T47D (cell line): ENCODE measurements around the gene COPS4.
"Not testable (repeated sequence)": the region's sequence is repeated elsewhere in the genome, so short reads cannot be mapped to it uniquely, and the experiment has no call there.

Experiments used
- DNase-seq, 2 experiments: peaks; one replicate each; pipeline versions ENCODE4 v3.0.0 to v3.0.0-alpha.2; 2011 to 2012; ENCODE audit warnings: low read depth in 1 of 2, low spot score in 1 of 2
- JUND ChIP-seq: IDR thresholded peaks from 2 replicates; pipeline ENCODE4 v1.6.1; 2012; ENCODE audit warnings: low read depth
- in situ Hi-C: cut with HindIII; loops from 2 replicates; pipeline ENCODE4 v1.10.0; 2016; ENCODE audit warnings: low sequenced_read_pairs, low pct_unique_long_range_greater_than_20kb

Gene COPS4

DNA sequence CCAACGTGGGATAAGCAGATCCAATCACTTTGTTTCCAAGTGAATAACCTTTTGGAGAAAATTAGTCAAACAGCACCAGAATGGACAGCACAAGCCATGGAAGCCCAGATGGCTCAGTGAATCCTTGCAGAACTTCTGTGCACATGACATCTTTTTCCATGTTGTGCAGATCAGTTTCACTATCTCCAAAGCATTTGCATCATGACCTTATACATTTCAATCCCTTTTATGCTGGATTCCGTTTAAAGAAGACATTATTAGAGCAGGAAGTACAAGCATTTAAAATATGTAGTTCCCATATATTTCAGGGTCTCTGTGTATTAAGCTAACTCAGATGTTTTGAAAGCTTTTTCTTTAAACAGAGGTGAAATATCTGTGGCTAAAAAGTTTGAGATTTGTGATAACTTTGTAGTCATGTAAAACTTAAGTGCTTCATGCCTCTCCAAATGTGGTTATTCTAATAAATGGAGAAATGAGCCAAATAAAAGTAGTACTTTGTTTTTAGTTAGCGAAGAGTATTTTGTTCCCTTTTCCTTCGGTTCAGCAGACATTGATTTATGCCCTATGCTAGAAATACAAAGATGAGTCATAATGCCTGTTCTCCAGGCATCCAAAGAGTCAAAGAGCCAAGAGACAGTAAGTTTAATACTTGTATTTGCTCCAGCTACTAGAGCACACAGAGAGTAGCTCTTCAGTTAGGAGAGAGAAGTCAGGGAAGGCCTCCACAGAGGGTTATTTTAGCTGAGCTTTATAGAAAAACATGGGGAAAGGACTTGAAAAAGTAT is 40.5 kb downstream of the COPS4 start:
- TF ChIP-seq JUND = no peak
- no peak for DNase-seq
- in situ Hi-C loops = no loop called here

DNA sequence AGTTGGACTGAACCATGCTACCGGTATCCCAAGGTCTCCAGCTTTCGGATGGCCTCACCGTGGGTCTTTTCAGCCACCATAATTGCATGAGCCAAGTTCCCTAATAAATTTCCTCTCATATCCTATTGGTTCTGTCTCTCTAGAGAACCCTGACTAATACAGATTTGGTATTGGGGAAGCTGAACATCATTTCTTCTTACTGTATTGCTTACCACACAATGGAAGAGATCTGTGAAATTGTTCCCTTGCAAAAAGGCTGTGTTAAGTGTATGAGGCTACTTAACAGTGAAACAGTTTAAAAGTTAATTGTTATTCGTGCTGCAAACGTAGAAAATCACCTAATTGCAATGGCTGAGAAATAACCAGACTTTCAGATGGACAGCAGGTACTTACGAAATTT is 45.6 kb downstream of the COPS4 start:
- TF ChIP-seq JUND = no peak
- DNase-seq = no peak
- in situ Hi-C loops = no loop called here

DNA sequence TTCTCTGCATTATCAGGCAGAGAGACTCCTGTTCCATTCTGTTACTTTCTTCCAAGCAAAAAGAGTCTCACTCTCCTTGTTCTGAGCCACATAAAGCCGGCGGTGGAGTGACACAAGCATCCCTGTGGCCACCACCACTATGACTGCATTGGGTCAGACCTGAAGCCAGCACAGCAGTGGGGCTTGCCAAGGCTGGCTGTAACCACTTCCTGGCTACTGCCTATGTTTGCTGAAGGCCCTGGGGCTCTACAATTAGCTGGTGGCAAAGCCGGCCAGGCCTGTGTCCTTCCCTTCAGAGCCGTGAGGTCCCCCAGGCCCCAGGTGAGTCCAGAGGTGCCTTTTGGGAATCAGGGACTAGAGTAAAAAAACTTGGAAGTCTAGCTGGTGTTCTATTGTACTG is 47.8 kb downstream of the COPS4 start:
- TF ChIP-seq JUND = no peak
- peak in 1 of 2 experiments; percentile 66 for DNase-seq
- in situ Hi-C loops = no loop called here

DNA sequence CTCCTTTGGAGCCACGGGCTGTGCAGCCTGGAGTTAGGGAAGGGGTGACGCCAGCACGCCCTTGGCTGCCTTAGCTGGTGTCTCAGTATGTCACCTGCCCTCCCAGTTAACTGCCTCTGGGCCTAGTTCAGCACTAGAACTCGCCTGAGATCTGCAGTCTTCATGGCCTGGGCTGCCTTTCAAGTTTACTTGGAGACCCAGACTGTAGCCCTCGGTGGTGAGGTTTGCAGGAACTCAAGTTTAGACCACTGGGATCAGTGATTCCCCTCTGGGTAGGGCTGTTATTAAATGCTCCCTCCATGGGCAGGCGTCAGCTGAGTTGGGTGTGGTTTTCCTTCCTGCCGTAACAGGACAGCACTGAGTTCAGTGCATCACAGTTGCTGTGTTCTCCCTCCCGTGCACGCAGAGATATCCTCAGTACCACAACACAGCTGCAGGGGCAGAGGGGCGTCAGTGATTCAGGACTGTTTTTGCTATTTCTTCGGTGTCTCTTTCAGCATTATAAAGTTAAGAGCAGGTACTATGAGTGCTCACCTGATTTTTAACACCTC is 49.0 kb downstream of the COPS4 start:
- in situ Hi-C loops = no loop called here
- no peak for DNase-seq
- TF ChIP-seq JUND = no peak

DNA sequence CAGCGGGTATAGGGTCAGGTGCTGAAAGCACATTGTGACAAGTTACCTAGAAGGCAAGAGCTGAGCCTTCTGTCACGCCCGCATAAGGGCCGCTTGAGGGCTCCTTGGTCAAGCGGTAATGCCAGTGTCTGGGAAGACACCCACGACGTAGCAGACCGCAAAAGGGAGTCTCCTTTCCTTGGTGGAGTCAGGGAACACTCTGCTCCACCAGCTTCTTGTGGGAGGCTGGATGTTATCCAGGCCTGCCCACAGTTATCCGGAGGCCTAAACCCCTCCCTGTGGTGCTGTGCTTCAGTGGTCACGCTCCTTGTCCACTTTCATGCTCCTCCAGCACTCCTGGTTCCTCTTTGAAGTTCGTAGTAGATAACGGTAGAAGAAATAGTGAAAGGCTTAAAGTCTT is 50.0 kb downstream of the COPS4 start:
- DNase-seq, in situ Hi-C loops: not testable (repeated sequence)

DNA sequence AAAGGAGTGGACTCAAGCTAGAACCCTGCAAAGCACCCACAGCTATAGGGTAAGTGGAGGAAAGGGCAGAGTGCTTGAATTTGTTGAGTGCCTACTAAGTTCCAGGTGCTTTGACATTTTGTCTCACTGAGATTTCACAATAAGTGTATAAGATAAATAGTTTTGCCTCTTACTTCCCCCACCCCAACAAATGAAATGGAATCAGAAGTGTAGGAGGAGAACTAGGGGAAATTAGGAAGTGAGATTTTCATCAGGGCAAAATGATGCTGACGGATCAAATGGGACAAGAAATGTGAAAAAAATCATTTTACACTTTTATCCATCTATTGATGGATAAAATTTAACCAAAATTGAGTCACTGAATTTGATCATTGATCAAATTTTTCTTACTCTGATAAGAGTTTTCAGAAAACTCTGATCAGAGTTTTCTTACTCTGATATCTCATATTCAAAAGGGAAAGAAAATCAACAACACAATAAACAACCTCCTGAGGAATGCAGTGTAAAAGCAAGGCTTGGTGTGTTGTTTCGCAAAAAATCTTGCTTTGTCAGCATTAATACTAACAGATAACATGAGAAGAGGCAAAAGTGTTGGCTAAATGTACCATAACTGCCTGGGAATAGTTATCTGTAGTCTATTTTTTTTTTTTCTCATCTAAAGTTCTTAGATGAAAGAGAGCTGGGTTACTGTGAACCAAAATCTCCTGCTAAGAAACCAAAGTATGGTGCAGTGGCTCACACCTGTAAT is 54.6 kb downstream of the COPS4 start:
- DNase-seq = no peak
- TF ChIP-seq JUND = no peak
- in situ Hi-C loops = no loop called here

DNA sequence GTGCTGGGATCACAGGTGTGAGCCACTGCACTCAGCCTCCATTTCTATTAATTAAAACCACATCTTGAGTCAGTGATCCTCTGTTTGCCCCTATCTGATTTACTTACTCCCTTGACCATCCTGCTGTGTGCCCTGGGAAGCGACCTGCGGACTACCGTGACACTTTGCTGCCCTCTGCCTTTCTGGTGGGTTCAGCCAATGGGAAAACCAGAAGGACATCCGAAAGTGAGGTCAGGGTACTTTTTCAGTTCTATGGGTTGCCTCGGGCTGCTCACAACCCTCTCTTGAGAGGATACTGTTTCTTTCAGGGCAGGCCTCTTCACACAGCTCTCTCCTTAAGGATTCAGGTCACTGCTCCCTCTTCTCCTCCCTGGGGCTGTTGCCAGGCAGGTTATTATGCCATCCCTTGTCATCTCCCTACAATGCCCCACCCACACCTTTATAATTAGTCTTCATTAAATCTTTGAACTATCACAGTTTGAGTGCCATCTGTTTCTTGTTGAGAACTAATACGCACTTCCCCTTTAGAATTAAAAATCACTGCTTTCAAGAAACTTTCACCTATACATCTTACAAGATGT is 58.2 kb downstream of the COPS4 start:
- in situ Hi-C loops = no loop called here
- no peak for TF ChIP-seq JUND
- no peak for DNase-seq

DNA sequence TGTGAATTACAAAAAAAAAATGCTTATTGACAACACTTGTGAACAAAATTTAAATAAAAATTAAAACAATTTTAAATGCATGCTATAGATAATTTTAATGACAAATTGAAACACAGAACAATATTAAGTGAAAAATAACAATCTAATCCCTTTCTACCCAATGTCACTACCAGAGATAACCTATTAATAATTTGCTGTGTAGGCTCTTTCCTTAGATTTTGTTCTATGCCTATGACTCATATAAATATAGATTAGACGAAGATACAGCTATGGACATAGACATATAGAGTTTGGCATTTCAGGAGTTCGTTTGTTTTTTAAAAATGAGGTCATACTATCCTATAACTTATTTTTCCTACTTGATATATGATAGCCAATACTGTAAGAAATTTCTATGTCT is 61.4 kb downstream of the COPS4 start:
- DNase-seq = no peak
- no peak for TF ChIP-seq JUND
- in situ Hi-C loops = no loop called here

DNA sequence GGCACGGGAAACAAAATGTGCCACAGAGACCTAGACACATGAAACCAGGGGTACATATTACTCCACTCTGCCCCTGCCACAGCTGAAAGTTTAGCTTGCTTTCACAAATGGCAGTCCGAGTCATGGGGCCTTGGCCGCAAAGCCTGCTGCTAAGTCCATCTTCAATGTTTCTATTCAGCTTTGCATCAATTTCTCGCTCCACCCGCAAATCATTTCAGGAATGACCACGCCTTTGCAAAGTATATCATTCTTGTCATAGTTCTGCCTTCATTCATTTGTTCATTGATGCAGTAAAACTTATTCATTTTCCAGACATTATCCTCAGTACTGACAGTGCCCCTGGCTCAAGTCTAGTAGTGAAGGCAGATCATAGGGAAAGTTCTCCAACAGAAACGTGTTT is 70.0 kb downstream of the COPS4 start:
- TF ChIP-seq JUND = no peak
- DNase-seq = no peak
- in situ Hi-C loops = no loop called here

DNA sequence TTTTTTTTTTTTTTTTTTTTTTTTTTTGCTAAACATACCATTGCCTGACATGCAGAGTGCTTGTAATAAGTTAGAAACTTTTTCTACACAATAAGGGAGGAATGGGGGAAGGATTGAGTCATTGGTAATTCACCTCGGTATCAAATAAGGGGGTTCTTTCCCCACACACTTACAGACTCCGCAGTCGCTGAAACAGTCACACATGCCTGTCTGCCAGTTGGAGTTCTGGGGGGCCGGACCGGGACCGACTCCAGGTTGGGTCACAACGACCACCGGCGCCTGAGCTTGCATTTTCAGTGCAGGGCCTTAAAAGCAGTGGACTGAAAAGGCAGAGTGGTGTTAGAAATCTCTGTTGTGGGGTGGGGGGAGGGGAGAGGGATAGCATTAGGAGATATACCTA is 72.6 kb downstream of the COPS4 start:
- in situ Hi-C loops = no loop called here
- no peak for DNase-seq
- no peak for TF ChIP-seq JUND

DNA sequence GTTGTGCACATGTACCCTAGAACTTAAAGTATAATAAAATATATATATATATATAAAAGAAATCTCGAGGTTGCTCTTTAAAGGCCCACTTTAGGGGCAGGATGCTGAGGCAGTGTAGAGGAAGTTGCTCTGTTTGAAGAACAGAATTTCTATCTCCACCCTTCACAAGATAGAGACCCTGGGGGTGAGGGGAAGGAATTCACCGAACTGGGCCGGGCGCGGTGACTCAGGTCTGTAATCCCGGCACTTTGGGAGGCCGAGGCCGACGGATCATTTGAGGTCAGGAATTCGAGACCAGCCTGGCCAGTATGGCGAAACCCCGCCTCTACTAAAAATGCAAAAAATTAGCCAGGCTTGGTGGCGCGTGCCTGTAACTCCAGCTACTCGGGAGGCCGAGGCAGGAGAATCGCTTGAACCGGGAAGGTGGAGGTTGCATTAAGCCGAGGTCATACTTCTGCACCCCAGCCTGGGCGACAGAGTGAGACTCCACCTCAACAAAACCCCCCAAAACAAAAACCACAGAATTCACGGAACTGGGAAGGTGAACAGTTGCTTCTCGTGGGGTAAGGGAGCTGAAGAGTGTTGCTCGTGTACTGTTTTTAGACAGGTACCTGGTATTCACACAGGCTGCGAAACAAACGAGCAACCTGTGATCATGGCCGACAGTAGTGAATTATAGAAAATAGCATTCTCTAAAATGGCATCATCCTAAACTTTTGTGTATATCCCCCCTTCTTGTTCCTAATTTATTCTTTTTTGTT is 73.3 kb downstream of the COPS4 start:
- no peak for DNase-seq
- in situ Hi-C loops = no loop called here

DNA sequence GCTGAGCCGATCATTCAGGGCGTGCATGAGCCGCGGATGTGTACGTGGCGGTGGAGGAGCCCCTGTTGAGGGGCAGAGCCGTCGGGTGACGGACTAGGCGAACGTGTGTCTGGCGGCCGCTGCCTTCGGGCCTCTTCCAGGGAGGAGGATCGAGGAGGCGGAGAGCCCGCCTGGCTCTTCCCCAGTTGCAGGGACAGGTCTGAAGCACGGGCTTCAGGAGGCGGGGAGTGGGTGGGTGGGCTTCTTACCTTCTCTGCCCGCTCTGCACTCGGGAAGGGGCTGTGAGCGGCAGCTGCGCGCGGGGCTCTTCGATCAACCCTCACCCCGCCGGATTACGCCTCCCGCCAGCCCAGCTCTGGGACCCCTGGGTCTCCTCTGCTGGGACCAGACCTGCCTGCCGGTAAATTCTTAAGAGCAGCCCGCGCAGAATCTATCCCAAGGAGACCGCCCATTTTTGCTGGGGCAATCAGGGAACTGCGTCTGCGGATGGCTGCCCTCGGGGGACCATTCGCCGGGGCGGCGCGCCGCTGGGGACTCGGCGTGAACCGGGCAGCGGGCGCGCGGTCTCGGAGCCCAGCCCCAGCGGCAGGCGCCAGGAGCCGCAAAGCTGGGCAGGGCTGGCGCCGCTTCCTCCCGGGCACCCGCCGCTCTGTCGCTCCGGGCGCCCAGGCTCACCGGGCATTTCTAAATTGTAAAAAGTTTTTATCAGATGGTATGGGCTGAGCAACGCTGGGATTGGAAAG is 74.7 kb downstream of the COPS4 start:
- in situ Hi-C loops = no loop called here
- DNase-seq = peak; percentile 12 to 28
- TF ChIP-seq JUND = no peak

More for the DNA sequence above, 73.3 kb downstream of the COPS4 start:
- TF ChIP-seq JUND = no peak
